Liver (tissue), 9 donors: Measurements from ENCODE around the gene CSNK1D. TPM values are rescaled to one million over a fixed set of nuclear protein-coding genes. Genes with fewer than 3 reads are reported as not detected.

ENCODE experiments used
- DNase-seq: peaks from one replicate; pipeline ENCODE4 v3.0.0-alpha.2; 2017; ENCODE audit warnings: low spot score
- H3K27ac ChIP-seq, 2 donors: one replicate each; pipeline ENCODE4 v1.7.0; 2013; ENCODE audit warnings: inconsistent platforms in 2 of 2, low read length in 2 of 2, control low read depth in 1 of 2, low read depth in 1 of 2, mild to moderate bottlenecking in 1 of 2
- H3K27me3 ChIP-seq, 4 donors: one replicate each; pipeline versions ENCODE4 v1.6.1 to v1.7.0; 2013; ENCODE audit warnings: low read length in 3 of 4, inconsistent platforms in 1 of 4, mild to moderate bottlenecking in 1 of 4, moderate library complexity in 1 of 4; ENCODE audit not compliant: control insufficient read depth in 4 of 4, insufficient read depth in 4 of 4
- H3K36me3 ChIP-seq, 4 donors: one replicate each; pipeline versions ENCODE4 v1.6.1 to v1.7.0; 2013; ENCODE audit warnings: low read length in 3 of 4, mild to moderate bottlenecking in 3 of 4, low read depth in 1 of 4, moderate library complexity in 1 of 4; ENCODE audit not compliant: control insufficient read depth in 4 of 4, insufficient read depth in 3 of 4
- H3K4me1 ChIP-seq, 4 donors: one replicate each; pipeline versions ENCODE4 v1.6.1 to v1.7.0; 2013; ENCODE audit warnings: low read length in 3 of 4, mild to moderate bottlenecking in 3 of 4, moderate library complexity in 1 of 4; ENCODE audit not compliant: control insufficient read depth in 4 of 4, insufficient read depth in 4 of 4
- H3K4me3 ChIP-seq, 3 donors: one replicate each; pipeline versions ENCODE4 v1.6.1 to v1.7.0; 2013; ENCODE audit warnings: low read length in 3 of 3, control low read depth in 1 of 3, low read depth in 1 of 3, mild to moderate bottlenecking in 1 of 3
- H3K9ac ChIP-seq, 2 donors: one replicate each; pipeline ENCODE4 v1.7.0; 2013; ENCODE audit warnings: low read length in 2 of 2, mild to moderate bottlenecking in 2 of 2, moderate library complexity in 2 of 2, control low read depth in 1 of 2, low read depth in 1 of 2
- H3K9me3 ChIP-seq, 4 donors: one replicate each; pipeline versions ENCODE4 v1.6.1 to v1.7.0; 2013; ENCODE audit warnings: low read length in 3 of 4; ENCODE audit not compliant: control insufficient read depth in 4 of 4
- ATF3 ChIP-seq: IDR thresholded peaks from 2 replicates; pipeline ENCODE4 v1.6.1; 2016; ENCODE audit warnings: antibody characterized with exemption
- EGR1 ChIP-seq, 2 donors: IDR thresholded peaks; 2 replicates each; pipeline ENCODE4 v1.6.1; 2016 to 2018; ENCODE audit warnings: antibody characterized with exemption in 2 of 2, low read depth in 2 of 2
- FOXA1 ChIP-seq: IDR thresholded peaks from 2 replicates; pipeline ENCODE4 v1.6.1; 2016; ENCODE audit warnings: antibody characterized with exemption
- FOXA2 ChIP-seq: IDR thresholded peaks from 2 replicates; pipeline ENCODE4 v1.6.1; 2016; ENCODE audit warnings: antibody characterized with exemption
- JUND ChIP-seq, 2 donors: IDR thresholded peaks; 2 replicates each; pipeline ENCODE4 v1.6.1; 2016; ENCODE audit warnings: antibody characterized with exemption in 2 of 2
- NR2F2 ChIP-seq: IDR thresholded peaks from 2 replicates; pipeline ENCODE4 v1.6.1; 2016; ENCODE audit warnings: antibody characterized with exemption
- RAD21 ChIP-seq, 2 donors: IDR thresholded peaks; 2 replicates each; pipeline ENCODE4 v1.6.1; 2016; ENCODE audit warnings: antibody characterized with exemption in 2 of 2, mild to moderate bottlenecking in 2 of 2
- REST ChIP-seq: IDR thresholded peaks from 2 replicates; pipeline ENCODE4 v1.6.1; 2016; ENCODE audit warnings: antibody characterized with exemption, mild to moderate bottlenecking
- SP1 ChIP-seq: IDR thresholded peaks from 2 replicates; pipeline ENCODE4 v1.6.1; 2018; ENCODE audit warnings: antibody characterized with exemption, mild to moderate bottlenecking
- YY1 ChIP-seq: IDR thresholded peaks from 2 replicates; pipeline ENCODE4 v1.6.1; 2016; ENCODE audit warnings: antibody characterized with exemption, mild to moderate bottlenecking
- ZBTB33 ChIP-seq: IDR thresholded peaks from 2 replicates; pipeline ENCODE4 v1.6.1; 2016; ENCODE audit warnings: antibody characterized with exemption
- WGBS: extraction: QIAGEN DNeasy Blood & Tissue Kit; methylation state at CpG from one replicate; pipeline ENCODE4 v1.1.7; 2013; 5-methylcytosine and 5-hydroxymethylcytosine counted together
- polyA plus RNA-seq, 2 donors: library from polyadenylated mRNA; stranded (reverse) in 1 of 2; unstranded in 1 of 2; fragments of 200-250 nt in 1 of 2; fragments of >200 nt in 1 of 2; fragmentation: Nextera tagmentation in 1 of 2; extraction: Ambion mirVana in 1 of 2; gene quantifications; one replicate each; pipeline versions ENCODE4 v1.2.1 to v1.2.3, GENCODE V29; 2013 to 2015
- total RNA-seq, 2 donors: library from RNA; depleted of rRNA; stranded (reverse); fragments of >200 nt; gene quantifications; one replicate each; pipeline ENCODE4 v1.2.3, GENCODE V29; 2014
- donor health status: healthy.
- donor health status: healthy.
- donor health status: healthy.
- donor health status: healthy.
- donor health status: healthy.

Gene CSNK1D
- total and polyA plus RNA-seq, 4 donors = 22.0 to 49.0 (median 34.2) TPM

- no peak overlapping the region for H3K27ac ChIP-seq
- no peak overlapping the region for H3K9ac ChIP-seq
- H3K36me3 ChIP-seq = peaks cover 0 to 1% (median 0%) of the 10 kb centered on the region in 4 donors
- no peaks in the 10 kb centered on the region for H3K27me3 ChIP-seq
- no peak for DNase-seq
- 89% methylated on average over 28 of the region's 28 CpGs for WGBS
- no peaks in the 10 kb centered on the region for H3K9me3 ChIP-seq
- no peak for TF ChIP-seq NR2F2
- no peak for TF ChIP-seq RAD21 (IDR thresholded peaks at IDR 0.05)
- no peak for TF ChIP-seq SP1
- no peak overlapping the region for H3K4me3 ChIP-seq
- peaks cover 9 to 35% (median 26%) of the 10 kb centered on the region in 4 donors for H3K4me1 ChIP-seq
These were observed 49.3 kb upstream of the CSNK1D start for GRCh38 chr17:82322526-82323453.

- peaks cover 9 to 28% (median 19%) of the 10 kb centered on the region in 4 donors for H3K4me1 ChIP-seq
- no peak for DNase-seq
- no peaks in the 10 kb centered on the region for H3K9me3 ChIP-seq
- H3K9ac ChIP-seq = no peak overlapping the region
- TF ChIP-seq RAD21 (IDR thresholded peaks at IDR 0.05) = no peak
- TF ChIP-seq YY1 = no peak
- TF ChIP-seq JUND (IDR thresholded peaks at IDR 0.05) = no peak
- TF ChIP-seq REST = no peak
- TF ChIP-seq FOXA2 = no peak
- no peak for TF ChIP-seq ATF3
- no peak for TF ChIP-seq FOXA1
- TF ChIP-seq ZBTB33 = no peak
- TF ChIP-seq EGR1 (IDR thresholded peaks at IDR 0.05; ENCODE audit: low read depth in 2 of 2) = no peak
- H3K27me3 ChIP-seq = no peaks in the 10 kb centered on the region
- 77% methylated on average over 21 of the region's 21 CpGs for WGBS
- H3K4me3 ChIP-seq = no peak overlapping the region
- H3K27ac ChIP-seq = no peak overlapping the region
- H3K36me3 ChIP-seq = peaks cover 0 to 1% (median 0%) of the 10 kb centered on the region in 4 donors
These were observed 48.5 kb upstream of the CSNK1D start for GRCh38 chr17:82321947-82322466.
